ENCODE results near the gene PRPH.
"Not testable (repeated sequence)": the region's sequence is repeated elsewhere in the genome, so short reads cannot be mapped to it uniquely, and the experiment has no call there.

The PRPH gene

GRCh38 chr12:49282302-49282701 lies 12.6 kb upstream of the PRPH start:
- Histone ChIP-seq H3K9me2 (replicated peaks; ENCODE audit: insufficient read depth, low read length) (no peaks in the 10 kb centered on the region), H3K4me2 (ENCODE audit: low read depth, low read length) (no peak overlapping the region), H3F3A (ENCODE audit: insufficient read depth, low read length) (no peaks in the 10 kb centered on the region), H3K27ac (ENCODE audit: low read length) (no peak overlapping the region), H3K27me3 (replicated peaks; ENCODE audit: insufficient read depth, low read length) (peaks cover 17% of the 10 kb centered on the region), H4K20me1 (ENCODE audit: insufficient read depth, low read length) (no peaks in the 10 kb centered on the region), H3K4me3 (ENCODE audit: low read length) (no peak overlapping the region), H3K9ac (ENCODE audit: low read length) (no peak overlapping the region), H3K9me3 (replicated peaks; ENCODE audit: insufficient read depth, low read length) (no peaks in the 10 kb centered on the region), H3K4me1 (ENCODE audit: low read length) (no peaks in the 10 kb centered on the region), H3K79me2 (ENCODE audit: low read length) (no peaks in the 10 kb centered on the region), H2AFZ (ENCODE audit: low read length) (no peak overlapping the region), H3K36me3 (replicated peaks; ENCODE audit: insufficient read depth, low read length) (no peaks in the 10 kb centered on the region)
- DNase-seq, result no peak
- TF ChIP-seq EZH2phosphoT487 (IDR thresholded peaks at IDR 0.05; ENCODE audit: low read length), result no peak
- no peak for TF ChIP-seq EZH2 (optimal IDR thresholded peaks at IDR 0.05; ENCODE audit: low read depth, low read length)
- no peak for TF ChIP-seq CTCF (IDR thresholded peaks at IDR 0.05; ENCODE audit: low read length)

GRCh38 chr12:49282740-49283375 lies 12.1 kb upstream of the PRPH start:
- H3K27ac ChIP-seq (ENCODE audit: low read length); H4K20me1 ChIP-seq (ENCODE audit: insufficient read depth, low read length); H3K9me3 ChIP-seq (replicated peaks; ENCODE audit: insufficient read depth, low read length); H3K9me2 ChIP-seq (replicated peaks; ENCODE audit: insufficient read depth, low read length); H2AFZ ChIP-seq (ENCODE audit: low read length); H3K79me2 ChIP-seq (ENCODE audit: low read length); H3K36me3 ChIP-seq (replicated peaks; ENCODE audit: insufficient read depth, low read length); H3K9ac ChIP-seq (ENCODE audit: low read length); H3F3A ChIP-seq (ENCODE audit: insufficient read depth, low read length); H3K4me2 ChIP-seq (ENCODE audit: low read depth, low read length); H3K4me1 ChIP-seq (ENCODE audit: low read length); DNase-seq; H3K4me3 ChIP-seq (ENCODE audit: low read length): not testable (repeated sequence)
- H3K27me3 ChIP-seq (replicated peaks; ENCODE audit: insufficient read depth, low read length), result peaks cover 22% of the 10 kb centered on the region

GRCh38 chr12:49283541-49284429 lies 11.2 kb upstream of the PRPH start:
- no peak overlapping the region for H3K4me2 ChIP-seq (ENCODE audit: low read depth, low read length)
- no peaks in the 10 kb centered on the region for H3K79me2 ChIP-seq (ENCODE audit: low read length)
- TF ChIP-seq EZH2 (optimal IDR thresholded peaks at IDR 0.05; ENCODE audit: low read depth, low read length) (no peak), EZH2phosphoT487 (IDR thresholded peaks at IDR 0.05; ENCODE audit: low read length) (no peak), CTCF (IDR thresholded peaks at IDR 0.05; ENCODE audit: low read length) (no peak)
- H3K9me3 ChIP-seq (replicated peaks; ENCODE audit: insufficient read depth, low read length), result no peaks in the 10 kb centered on the region
- H3K4me1 ChIP-seq (ENCODE audit: low read length), result no peaks in the 10 kb centered on the region
- DNase-seq, result no peak
- H3K27me3 ChIP-seq (replicated peaks; ENCODE audit: insufficient read depth, low read length), result peaks cover 26% of the 10 kb centered on the region
- H3F3A ChIP-seq (ENCODE audit: insufficient read depth, low read length), result no peaks in the 10 kb centered on the region
- no peaks in the 10 kb centered on the region for H3K9me2 ChIP-seq (replicated peaks; ENCODE audit: insufficient read depth, low read length)
- no peak overlapping the region for H2AFZ ChIP-seq (ENCODE audit: low read length)
- H3K9ac ChIP-seq (ENCODE audit: low read length), result no peak overlapping the region
- no peaks in the 10 kb centered on the region for H4K20me1 ChIP-seq (ENCODE audit: insufficient read depth, low read length)
- H3K36me3 ChIP-seq (replicated peaks; ENCODE audit: insufficient read depth, low read length), result no peaks in the 10 kb centered on the region
- no peak overlapping the region for H3K27ac ChIP-seq (ENCODE audit: low read length)
- no peak overlapping the region for H3K4me3 ChIP-seq (ENCODE audit: low read length)

GRCh38 chr12:49284672-49285071 lies 10.3 kb upstream of the PRPH start:
- H2AFZ ChIP-seq (ENCODE audit: low read length), result no peak overlapping the region

More at GRCh38 chr12:49284672-49285071, 10.3 kb upstream of the PRPH start:
- Histone ChIP-seq H3K36me3 (replicated peaks; ENCODE audit: insufficient read depth, low read length) (no peaks in the 10 kb centered on the region), H3K9ac (ENCODE audit: low read length) (no peak overlapping the region), H3K27me3 (replicated peaks; ENCODE audit: insufficient read depth, low read length) (peaks cover 26% of the 10 kb centered on the region), H3K4me3 (ENCODE audit: low read length) (no peak overlapping the region), H3K9me2 (replicated peaks; ENCODE audit: insufficient read depth, low read length) (no peaks in the 10 kb centered on the region), H3K9me3 (replicated peaks; ENCODE audit: insufficient read depth, low read length) (no peaks in the 10 kb centered on the region), H3K27ac (ENCODE audit: low read length) (no peak overlapping the region), H4K20me1 (ENCODE audit: insufficient read depth, low read length) (no peaks in the 10 kb centered on the region), H3K4me2 (ENCODE audit: low read depth, low read length) (no peak overlapping the region), H3F3A (ENCODE audit: insufficient read depth, low read length) (no peaks in the 10 kb centered on the region), H3K4me1 (ENCODE audit: low read length) (no peaks in the 10 kb centered on the region), H3K79me2 (ENCODE audit: low read length) (no peaks in the 10 kb centered on the region)
- TF ChIP-seq EZH2phosphoT487 (IDR thresholded peaks at IDR 0.05; ENCODE audit: low read length), result no peak
- no peak for TF ChIP-seq EZH2 (optimal IDR thresholded peaks at IDR 0.05; ENCODE audit: low read depth, low read length)
- TF ChIP-seq CTCF (IDR thresholded peaks at IDR 0.05; ENCODE audit: low read length), result no peak
- no peak for DNase-seq

Data from MM.1S (cell line).